PC-3 (cell line): ENCODE results near the gene RAB7A. TPM values are rescaled to one million over a fixed set of nuclear protein-coding genes. Genes with fewer than 3 reads are reported as not detected.

ENCODE experiments used
- ATAC-seq: fragments of 200-7000 bp; cut with Tn5 transposase; 2 replicates; pipeline ENCODE4 v1.9.1; 2020; ENCODE audit warnings: mild to moderate bottlenecking, moderate library complexity
- BruUV-seq: library from RNA; stranded (reverse); fragments of 400-500 nt; replicated peaks from 2 replicates; lab custom pipeline; 2021; lab: Mats Ljungman, UMichigan
- CTCF ChIA-PET: fragments of 300-600 bp; sonication (Branson Sonifier 250); formaldehyde crosslinking; loops from one replicate; lab custom pipeline; 2022; ENCODE audit warnings: antibody characterized with exemption; lab: Charles Lee
- POLR2A ChIA-PET: fragments of 300-600 bp; sonication (Branson Sonifier 250); formaldehyde crosslinking; loops from one replicate; lab custom pipeline; 2022; ENCODE audit warnings: antibody characterized with exemption; ENCODE audit not compliant: unreplicated experiment; lab: Charles Lee
- DNase-seq: peaks from one replicate; pipeline ENCODE4 v3.0.0-alpha.2; 2015
- H2AFZ ChIP-seq: fragments of 300-600 bp; sonication (generic); 2 replicates; pipeline ENCODE4 v1.6.0; 2016; ENCODE audit warnings: antibody characterized with exemption, low read length
- H3F3A ChIP-seq: fragments of 300-600 bp; sonication (generic); one replicate; pipeline ENCODE4 v1.6.0; 2017; ENCODE audit warnings: antibody characterized with exemption, low read length, control low read depth, mild to moderate bottlenecking; ENCODE audit not compliant: unreplicated experiment
- H3K27ac ChIP-seq: fragments of 300-600 bp; sonication (generic); 2 replicates; pipeline ENCODE4 v1.5.1; 2016; ENCODE audit warnings: mild to moderate bottlenecking, low read length
- H3K27me3 ChIP-seq: fragments of 300-600 bp; sonication (generic); 2 replicates; pipeline ENCODE4 v1.6.1; 2016; ENCODE audit warnings: low read length, mixed read lengths
- H3K36me3 ChIP-seq: fragments of 300-600 bp; sonication (generic); 2 replicates; pipeline ENCODE4 v1.6.1; 2016; ENCODE audit warnings: low read depth, mixed run types, low read length, mixed read lengths
- H3K4me1 ChIP-seq: fragments of 300-600 bp; sonication (generic); 2 replicates; pipeline ENCODE4 v1.5.1; 2016; ENCODE audit warnings: low read length; ENCODE audit not compliant: insufficient read depth
- H3K4me2 ChIP-seq: fragments of 300-600 bp; sonication (generic); 2 replicates; pipeline ENCODE4 v1.6.0; 2016; ENCODE audit warnings: low read length
- H3K4me3 ChIP-seq: fragments of 300-600 bp; sonication (generic); 2 replicates; pipeline ENCODE4 v1.5.1; 2016; ENCODE audit warnings: mild to moderate bottlenecking, low read length, mixed read lengths
- H3K79me2 ChIP-seq: fragments of 300-600 bp; sonication (generic); 2 replicates; pipeline ENCODE4 v1.6.1; 2017; ENCODE audit warnings: low read length, mixed read lengths
- H3K9ac ChIP-seq: fragments of 300-600 bp; sonication (generic); 2 replicates; pipeline ENCODE4 v1.6.0; 2016; ENCODE audit warnings: mild to moderate bottlenecking, low read length
- H3K9me2 ChIP-seq: fragments of 300-600 bp; sonication (generic); replicated peaks from 2 replicates; pipeline ENCODE4 v1.6.1; 2016; ENCODE audit warnings: mixed run types, low read length, mixed read lengths
- H3K9me3 ChIP-seq: fragments of 300-600 bp; sonication (generic); 2 replicates; pipeline ENCODE4 v1.6.1; 2016; ENCODE audit warnings: low read length, mixed read lengths
- H4K20me1 ChIP-seq: fragments of 300-600 bp; sonication (generic); 2 replicates; pipeline ENCODE4 v1.6.1; 2016; ENCODE audit warnings: low read length, mixed read lengths
- EZH2 ChIP-seq: fragments of 300-600 bp; sonication (generic); IDR thresholded peaks from one replicate; pipeline ENCODE4 v1.6.1; 2017; ENCODE audit warnings: antibody characterized with exemption, mild to moderate bottlenecking, low read length; ENCODE audit not compliant: unreplicated experiment
- EZH2phosphoT487 ChIP-seq: fragments of 300-600 bp; sonication (generic); IDR thresholded peaks from 2 replicates; pipeline ENCODE4 v1.6.1; 2018; ENCODE audit warnings: mild to moderate bottlenecking, antibody characterized with exemption, low read length, borderline replicate concordance
- intact Hi-C: fragments of 100-400 bp; cut with micrococcal nuclease; formaldehyde crosslinking; loops from 2 replicates; pipeline ENCODE4 v1.9.0; 2023
- total RNA-seq: library from RNA; depleted of rRNA; stranded (reverse); fragments of >200 nt; gene quantifications from 2 replicates; pipeline ENCODE4 v1.2.3, GENCODE V29; 2014
- TF ChIP-seq, protein P1 (sequence below): fragments of 300-600 bp; sonication (generic); conservative IDR thresholded peaks from 2 replicates; pipeline ENCODE4 v1.5.1; 2017; ENCODE audit warnings: antibody characterized with exemption, low read depth, mild to moderate bottlenecking, low read length

The RAB7A gene
- total RNA-seq, 1 experiment from 2014 or later: 48.0 TPM

DNA sequence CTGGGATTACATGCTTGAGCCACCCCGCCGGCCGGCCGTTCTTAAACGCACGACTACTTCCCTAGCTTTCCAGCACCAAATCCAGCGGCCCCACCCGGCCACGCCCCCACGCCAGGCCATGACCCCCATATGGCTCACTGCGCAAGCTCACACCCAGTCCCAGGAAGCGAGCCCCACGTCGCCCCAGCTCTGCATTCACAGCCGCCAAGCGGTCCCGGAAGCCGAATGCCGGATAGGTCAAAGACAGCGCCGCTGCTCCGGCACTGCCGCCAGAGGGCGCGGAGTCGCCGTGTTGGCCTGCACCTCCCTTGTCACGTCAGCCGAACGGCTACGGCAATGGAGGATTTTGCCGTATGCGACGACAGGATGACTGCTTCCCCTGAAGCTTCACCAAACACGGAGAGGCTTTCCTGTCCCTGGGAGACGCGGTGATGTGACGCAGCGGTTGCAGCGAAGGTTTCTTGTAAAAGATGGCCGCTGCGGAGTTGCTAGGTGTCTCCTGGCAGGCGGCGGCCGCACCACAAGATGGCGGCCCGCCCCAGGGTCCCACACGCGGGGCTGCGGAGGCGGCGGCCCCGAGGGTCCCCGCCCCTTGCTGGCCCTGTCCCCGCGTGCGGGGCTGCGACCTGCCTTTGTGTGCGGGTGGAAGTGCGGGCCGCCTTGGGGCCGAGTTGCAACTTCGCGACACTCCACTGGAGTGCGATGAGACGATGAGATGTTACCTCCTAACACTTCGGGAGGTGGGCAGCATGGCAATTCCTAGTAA, 45.2 kb upstream of the RAB7A start:
- intact Hi-C loops: loop anchor here (1.0 to 2.0 kb wide), 4 partner anchors 30 to 199 kb away; partner anchors contain the start of genes ACAD9 and RPN1
- TF ChIP-seq, protein P1, sequence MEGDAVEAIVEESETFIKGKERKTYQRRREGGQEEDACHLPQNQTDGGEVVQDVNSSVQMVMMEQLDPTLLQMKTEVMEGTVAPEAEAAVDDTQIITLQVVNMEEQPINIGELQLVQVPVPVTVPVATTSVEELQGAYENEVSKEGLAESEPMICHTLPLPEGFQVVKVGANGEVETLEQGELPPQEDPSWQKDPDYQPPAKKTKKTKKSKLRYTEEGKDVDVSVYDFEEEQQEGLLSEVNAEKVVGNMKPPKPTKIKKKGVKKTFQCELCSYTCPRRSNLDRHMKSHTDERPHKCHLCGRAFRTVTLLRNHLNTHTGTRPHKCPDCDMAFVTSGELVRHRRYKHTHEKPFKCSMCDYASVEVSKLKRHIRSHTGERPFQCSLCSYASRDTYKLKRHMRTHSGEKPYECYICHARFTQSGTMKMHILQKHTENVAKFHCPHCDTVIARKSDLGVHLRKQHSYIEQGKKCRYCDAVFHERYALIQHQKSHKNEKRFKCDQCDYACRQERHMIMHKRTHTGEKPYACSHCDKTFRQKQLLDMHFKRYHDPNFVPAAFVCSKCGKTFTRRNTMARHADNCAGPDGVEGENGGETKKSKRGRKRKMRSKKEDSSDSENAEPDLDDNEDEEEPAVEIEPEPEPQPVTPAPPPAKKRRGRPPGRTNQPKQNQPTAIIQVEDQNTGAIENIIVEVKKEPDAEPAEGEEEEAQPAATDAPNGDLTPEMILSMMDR: peak; percentile 79
- no peak for TF ChIP-seq EZH2phosphoT487
- no peaks in the 10 kb centered on the region for H4K20me1 ChIP-seq
- H3K36me3 ChIP-seq: no peaks in the 10 kb centered on the region
- ChIA-PET POLR2A (interaction anchor here (0.7 kb wide), 1 partner anchor 198 kb away, joined by 4 read pairs; no protein-coding TSS in a partner anchor), CTCF (interaction anchor here (0.6 to 1.7 kb wide), 5 partner anchors 58 to 263 kb away, joined by 3 to 7 read pairs (median 3); no protein-coding TSS in a partner anchor)
- peak overlapping the region; percentile 92 for H3K4me2 ChIP-seq
- H2AFZ ChIP-seq: peak overlapping the region; percentile 91
- H3K9ac ChIP-seq: peak overlapping the region; percentile 92
- no peaks in the 10 kb centered on the region for H3K27me3 ChIP-seq
- DNase-seq (peak; percentile 93), ATAC-seq (peak; percentile 99)
- H3K4me3 ChIP-seq: peak overlapping the region; percentile 73
- H3K79me2 ChIP-seq: no peaks in the 10 kb centered on the region
- H3K27ac ChIP-seq: peak overlapping the region; percentile 83
- H3K9me2 ChIP-seq: no peaks in the 10 kb centered on the region
- H3K4me1 ChIP-seq: peaks cover 5% of the 10 kb centered on the region
- no peaks in the 10 kb centered on the region for H3K9me3 ChIP-seq
- no TSS peak for BruUV-seq
- H3F3A ChIP-seq: no peaks in the 10 kb centered on the region

DNA sequence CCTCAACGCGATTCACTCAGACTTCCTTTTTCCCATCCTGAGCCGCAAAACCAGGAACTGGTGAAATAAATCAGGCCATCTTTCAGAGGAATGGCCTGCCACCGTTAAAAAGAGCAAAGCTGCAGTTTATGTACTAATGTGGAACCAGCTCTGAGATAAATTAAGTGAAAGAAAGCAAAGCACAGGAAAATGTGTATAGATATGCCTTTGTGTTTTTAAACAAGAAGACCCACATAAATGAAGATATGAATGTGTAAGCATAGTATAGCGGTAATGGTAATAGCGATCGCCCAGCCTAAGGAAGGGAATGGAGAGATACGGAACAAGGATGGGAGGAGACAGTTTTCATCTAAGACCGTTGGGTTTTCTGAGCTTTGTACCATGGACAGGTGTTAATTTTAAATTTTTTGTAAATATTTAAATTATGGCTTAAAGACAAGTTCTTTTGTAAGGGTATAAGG, 44.6 kb upstream of the RAB7A start:
- Histone ChIP-seq H3K4me1 (peaks cover 5% of the 10 kb centered on the region), H3K9ac (peak overlapping the region; percentile 92), H3K27me3 (no peaks in the 10 kb centered on the region), H3K4me3 (peak overlapping the region; percentile 73), H3K9me2 (no peaks in the 10 kb centered on the region), H3K79me2 (no peaks in the 10 kb centered on the region), H4K20me1 (no peaks in the 10 kb centered on the region), H3K36me3 (no peaks in the 10 kb centered on the region), H2AFZ (peak overlapping the region; percentile 91), H3K27ac (peak overlapping the region; percentile 83), H3K4me2 (peak overlapping the region; percentile 92), H3K9me3 (no peaks in the 10 kb centered on the region), H3F3A (no peaks in the 10 kb centered on the region)
- TF ChIP-seq EZH2phosphoT487 (no peak), EZH2 (no peak)
- TF ChIP-seq, protein P1: no peak
- ChIA-PET CTCF (interaction anchor here (1.7 kb wide), 1 partner anchor 106 kb away, joined by 7 read pairs; no protein-coding TSS in a partner anchor), POLR2A (no interaction called here)
- intact Hi-C loops: loop anchor here (2.0 kb wide), 3 partner anchors 31 to 113 kb away; partner anchors contain the start of gene RPN1
- TSS peak; percentile 71 for BruUV-seq
- ATAC-seq (no peak), DNase-seq (no peak)
